Skeletal muscle tissue (tissue), 4 donors: ENCODE results near the gene FLT1. TPM values are rescaled to one million over a fixed set of nuclear protein-coding genes. Genes with fewer than 3 reads are reported as not detected.

Source experiments
- H3K27ac ChIP-seq: one replicate; pipeline ENCODE4 v1.7.0; 2013; ENCODE audit warnings: mild to moderate bottlenecking, low read depth, low read length, inconsistent platforms
- H3K27me3 ChIP-seq, 3 donors: one replicate each; pipeline ENCODE4 v1.7.0; 2013; ENCODE audit warnings: low read length in 3 of 3; ENCODE audit not compliant: control insufficient read depth in 3 of 3, insufficient read depth in 3 of 3
- H3K36me3 ChIP-seq, 3 donors: one replicate each; pipeline ENCODE4 v1.7.0; 2013; ENCODE audit warnings: low read length in 3 of 3; ENCODE audit not compliant: control insufficient read depth in 3 of 3, insufficient read depth in 3 of 3
- H3K4me1 ChIP-seq, 3 donors: one replicate each; pipeline ENCODE4 v1.7.0; 2013; ENCODE audit warnings: low read length in 3 of 3, mild to moderate bottlenecking in 3 of 3; ENCODE audit not compliant: control insufficient read depth in 3 of 3, insufficient read depth in 3 of 3
- H3K4me3 ChIP-seq, 3 donors: one replicate each; pipeline ENCODE4 v1.7.0; 2013; ENCODE audit warnings: low read length in 3 of 3
- H3K9ac ChIP-seq, 3 donors: one replicate each; pipeline ENCODE4 v1.7.0; 2013; ENCODE audit warnings: low read length in 3 of 3, mild to moderate bottlenecking in 3 of 3, moderate library complexity in 2 of 3, low read depth in 1 of 3
- H3K9me3 ChIP-seq, 3 donors: one replicate each; pipeline ENCODE4 v1.7.0; 2013; ENCODE audit warnings: low read length in 3 of 3; ENCODE audit not compliant: control insufficient read depth in 3 of 3
- total RNA-seq: library from RNA; depleted of rRNA; stranded (reverse); fragments of >200 nt; gene quantifications from one replicate; pipeline ENCODE4 v1.2.3, GENCODE V29; 2014
- donor health status: Osteomylitis.

Gene FLT1
- total RNA-seq, 1 donor from 2014 or later = 13.0 TPM

DNA sequence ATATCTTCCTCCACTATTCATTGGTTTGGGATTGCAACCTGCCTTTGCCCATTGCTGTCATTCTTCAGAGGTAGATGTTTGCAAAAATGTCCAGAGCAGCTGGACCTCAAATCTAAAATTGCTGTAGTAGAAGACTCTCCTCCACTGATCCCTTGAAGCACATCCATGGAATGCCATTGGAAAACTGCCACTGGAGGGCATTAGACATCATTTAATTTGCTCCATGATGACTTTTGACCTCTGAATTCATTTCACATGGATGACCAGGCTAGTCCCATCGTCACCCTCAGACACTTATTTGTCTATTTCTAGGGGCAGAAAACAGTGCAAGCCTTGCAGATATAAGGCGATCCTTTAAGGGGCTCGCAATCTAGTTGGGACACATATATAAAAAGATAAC is 33.9 kb upstream of the FLT1 start:
- Histone ChIP-seq H3K4me1 (peaks cover 3 to 7% (median 5%) of the 10 kb centered on the region in 3 donors), H3K27me3 (peaks cover 25 to 37% (median 28%) of the 10 kb centered on the region in 3 donors), H3K9ac (no peak overlapping the region), H3K27ac (no peak overlapping the region), H3K36me3 (no peaks in the 10 kb centered on the region), H3K9me3 (no peaks in the 10 kb centered on the region), H3K4me3 (no peak overlapping the region)

DNA sequence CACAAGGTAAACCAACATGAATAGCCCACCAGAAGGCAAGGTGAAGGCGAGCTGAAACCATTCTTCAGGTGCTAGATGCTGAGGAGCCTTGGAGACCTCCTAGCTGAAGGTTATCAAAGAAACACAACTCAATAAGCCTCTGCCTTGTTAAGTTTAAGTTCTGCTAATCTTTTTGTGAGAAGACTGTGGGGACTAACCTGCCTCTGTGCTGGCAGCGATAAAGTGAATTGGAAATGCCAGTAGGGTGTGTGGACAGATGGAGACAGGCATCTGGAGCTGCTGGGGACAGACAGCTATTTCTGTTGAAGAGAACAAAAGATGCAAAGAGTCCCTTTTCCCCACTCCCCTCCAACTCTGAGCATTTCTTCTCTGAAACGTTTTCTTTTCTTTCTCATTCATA is 33.5 kb upstream of the FLT1 start:
- Histone ChIP-seq H3K9ac (no peak overlapping the region), H3K4me1 (peaks cover 3 to 7% (median 5%) of the 10 kb centered on the region in 3 donors), H3K4me3 (no peak overlapping the region), H3K27ac (no peak overlapping the region), H3K36me3 (no peaks in the 10 kb centered on the region), H3K27me3 (peaks cover 21 to 32% (median 26%) of the 10 kb centered on the region in 3 donors), H3K9me3 (no peaks in the 10 kb centered on the region)

DNA sequence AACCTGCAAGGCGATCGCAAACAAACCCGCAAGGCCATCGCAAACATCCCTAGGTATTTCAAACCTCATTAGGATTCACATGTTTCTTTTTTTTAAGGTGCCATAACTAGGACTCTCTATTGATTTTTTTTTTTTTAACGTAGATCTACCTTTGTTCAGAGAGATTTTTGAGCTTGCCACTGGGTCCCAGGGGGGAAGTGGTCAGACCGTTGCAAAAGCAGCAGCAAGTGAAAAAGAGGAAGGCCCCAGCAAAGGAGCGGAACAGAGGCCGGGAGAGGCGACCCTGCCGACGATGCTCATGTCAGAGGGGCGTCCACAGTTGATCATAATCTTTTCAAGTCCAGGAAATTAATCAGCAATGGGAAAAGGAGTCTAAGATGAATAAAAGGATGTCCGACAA is 32.7 kb upstream of the FLT1 start:
- Histone ChIP-seq H3K9me3 (no peaks in the 10 kb centered on the region), H3K4me1 (peaks cover 3 to 7% (median 5%) of the 10 kb centered on the region in 3 donors), H3K9ac (no peak overlapping the region), H3K36me3 (no peaks in the 10 kb centered on the region), H3K27ac (no peak overlapping the region), H3K27me3 (peaks cover 18 to 25% (median 21%) of the 10 kb centered on the region in 3 donors), H3K4me3 (no peak overlapping the region)

DNA sequence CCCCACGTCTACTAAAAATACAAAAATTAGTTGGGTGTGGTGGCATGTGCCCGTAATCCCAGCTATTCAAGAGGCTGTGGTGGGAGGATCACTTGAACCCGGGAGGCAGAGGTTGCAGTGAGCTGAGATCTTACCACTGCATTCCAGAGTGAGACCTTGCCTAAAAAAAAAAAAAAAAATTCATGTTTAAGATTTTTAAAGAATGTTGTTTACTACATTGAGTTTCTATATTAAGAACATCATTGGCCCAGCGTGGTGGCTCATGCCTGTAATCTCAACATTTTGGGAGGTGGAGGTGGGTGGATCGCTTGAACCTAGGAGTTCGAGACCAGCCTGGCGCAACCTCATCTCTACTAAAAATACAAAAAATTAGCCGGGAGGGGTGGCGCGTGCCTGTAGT is 31.9 kb upstream of the FLT1 start:
- H3K27ac ChIP-seq = no peak overlapping the region
- no peak overlapping the region for H3K4me3 ChIP-seq
- no peaks in the 10 kb centered on the region for H3K9me3 ChIP-seq
- H3K36me3 ChIP-seq = no peaks in the 10 kb centered on the region
- H3K27me3 ChIP-seq = peaks cover 16 to 20% (median 18%) of the 10 kb centered on the region in 3 donors
- H3K9ac ChIP-seq = no peak overlapping the region
- peaks cover 3 to 7% (median 5%) of the 10 kb centered on the region in 3 donors for H3K4me1 ChIP-seq

DNA sequence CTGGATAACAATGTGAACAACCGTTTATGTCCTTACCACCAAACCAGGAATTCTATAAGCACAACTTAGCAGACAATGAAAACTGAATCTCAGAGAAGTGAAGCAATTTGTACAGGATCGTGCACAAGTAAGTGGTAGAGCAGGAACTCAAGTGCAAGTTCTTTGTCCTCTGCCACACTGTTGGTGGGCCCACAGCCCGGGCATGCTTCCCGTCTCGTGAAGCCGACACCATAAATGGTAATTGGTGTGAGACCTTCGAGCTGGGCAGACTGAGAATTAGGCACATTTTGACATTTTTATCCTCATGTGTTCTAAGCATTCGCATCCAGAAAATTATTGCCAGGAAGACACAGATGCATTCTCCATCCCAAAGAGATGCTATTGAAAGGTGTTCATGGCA is 27.9 kb upstream of the FLT1 start:
- Histone ChIP-seq H3K9me3 (no peaks in the 10 kb centered on the region), H3K4me1 (no peaks in the 10 kb centered on the region), H3K4me3 (no peak overlapping the region), H3K27me3 (peaks cover 0 to 2% (median 2%) of the 10 kb centered on the region in 3 donors), H3K36me3 (no peaks in the 10 kb centered on the region), H3K27ac (no peak overlapping the region), H3K9ac (no peak overlapping the region)

DNA sequence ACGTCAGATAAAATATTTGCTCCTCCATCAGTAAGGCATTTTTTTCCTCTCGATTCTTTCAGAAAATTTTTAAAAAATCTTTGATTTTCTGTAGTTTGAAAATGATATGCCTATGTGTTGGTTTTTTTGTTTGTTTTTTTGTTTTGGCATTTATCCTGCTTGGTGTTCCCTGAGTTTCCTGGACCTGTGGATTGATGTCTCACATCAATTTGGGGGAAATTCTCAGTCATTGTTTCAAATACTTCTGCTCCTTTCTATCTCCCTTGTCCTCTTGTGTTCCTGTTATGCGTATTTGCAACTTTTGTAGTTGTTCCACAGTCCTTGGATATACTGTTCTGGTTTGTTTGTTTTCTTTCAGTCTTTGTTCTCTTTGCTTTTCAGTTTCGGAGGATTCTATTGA is 18.8 kb upstream of the FLT1 start:
- Histone ChIP-seq H3K36me3 (no peaks in the 10 kb centered on the region), H3K27ac (no peak overlapping the region), H3K27me3 (peaks cover 0 to 2% (median 2%) of the 10 kb centered on the region in 3 donors), H3K9me3 (no peaks in the 10 kb centered on the region), H3K4me1 (no peaks in the 10 kb centered on the region), H3K4me3 (no peak overlapping the region), H3K9ac (no peak overlapping the region)

DNA sequence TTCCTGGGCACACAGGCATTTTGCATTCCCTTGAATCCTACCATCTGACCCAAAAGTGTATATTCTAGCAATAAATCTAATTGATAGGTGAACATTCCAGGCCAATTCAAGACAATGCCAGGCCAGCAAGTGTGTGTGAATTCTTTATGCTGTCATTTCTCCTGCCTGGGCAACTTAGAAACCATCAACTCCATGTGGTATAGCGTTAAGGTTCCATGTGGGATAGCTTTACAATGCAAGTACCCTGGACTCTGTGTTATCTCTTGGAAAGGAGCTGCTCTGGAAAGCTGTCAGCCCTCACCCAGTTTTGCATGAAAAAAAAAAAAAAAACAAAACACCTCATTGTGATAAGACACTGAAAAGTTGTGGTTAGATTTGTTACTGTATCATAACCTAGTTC is 15.6 kb upstream of the FLT1 start:
- no peak overlapping the region for H3K9ac ChIP-seq
- no peak overlapping the region for H3K27ac ChIP-seq
- no peaks in the 10 kb centered on the region for H3K4me1 ChIP-seq
- H3K4me3 ChIP-seq = no peak overlapping the region
- H3K27me3 ChIP-seq = peaks cover 0 to 2% (median 2%) of the 10 kb centered on the region in 3 donors
- no peaks in the 10 kb centered on the region for H3K36me3 ChIP-seq
- no peaks in the 10 kb centered on the region for H3K9me3 ChIP-seq

DNA sequence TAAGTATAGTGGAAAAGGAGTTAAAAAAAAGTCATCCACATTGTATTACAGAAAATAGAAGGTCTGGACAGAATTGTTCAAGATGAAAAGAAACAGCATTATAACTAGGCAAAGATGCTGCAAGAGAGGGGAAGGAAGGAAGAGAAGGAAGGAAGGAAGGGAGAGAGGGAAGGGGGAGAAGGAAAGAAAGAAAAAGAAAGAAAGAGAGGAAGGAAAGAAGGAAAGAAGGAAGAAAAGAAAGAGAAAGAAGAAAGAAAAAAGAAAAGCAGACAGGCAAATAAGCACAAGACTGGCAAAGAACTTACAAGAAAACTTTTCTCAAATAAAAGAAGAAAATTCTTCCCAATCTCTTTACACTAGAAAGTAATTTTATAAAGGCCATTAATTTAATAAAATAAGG is 15.1 kb upstream of the FLT1 start:
- H3K27ac ChIP-seq = no peak overlapping the region
- no peaks in the 10 kb centered on the region for H3K4me1 ChIP-seq
- H3K9me3 ChIP-seq = no peaks in the 10 kb centered on the region
- no peak overlapping the region for H3K9ac ChIP-seq
- H3K27me3 ChIP-seq = no peaks in the 10 kb centered on the region
- no peak overlapping the region for H3K4me3 ChIP-seq
- no peaks in the 10 kb centered on the region for H3K36me3 ChIP-seq

DNA sequence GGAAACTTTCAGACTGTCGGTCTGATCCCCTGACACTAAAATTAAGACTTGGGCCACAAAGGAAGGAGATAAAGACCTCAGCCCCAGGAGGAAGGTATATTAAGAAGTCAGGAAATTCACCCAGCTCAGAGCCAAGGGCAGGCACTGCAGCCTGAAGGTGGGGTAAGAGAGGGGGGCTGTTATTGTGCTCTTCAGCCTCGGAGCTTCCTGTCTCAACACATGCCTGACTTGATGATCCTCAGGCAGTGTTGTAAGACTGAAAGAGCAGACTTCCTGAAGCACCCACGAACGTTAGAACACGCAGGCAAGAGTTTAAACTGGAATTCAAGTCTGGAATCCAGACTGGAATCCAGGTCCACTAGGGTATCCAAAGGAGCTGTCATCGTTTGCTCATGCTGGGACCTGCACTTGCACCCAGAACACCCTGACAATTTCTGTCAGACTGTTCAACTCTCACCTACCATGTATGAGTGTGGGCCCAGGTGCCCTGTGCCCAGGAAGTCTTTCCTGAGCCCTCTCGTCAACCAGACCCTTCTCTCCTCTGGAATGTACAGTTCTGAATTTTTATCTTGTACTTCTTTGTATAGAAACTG is 10.7 kb upstream of the FLT1 start:
- H3K27me3 ChIP-seq = no peaks in the 10 kb centered on the region
- no peak overlapping the region for H3K27ac ChIP-seq
- H3K36me3 ChIP-seq = no peaks in the 10 kb centered on the region
- H3K4me1 ChIP-seq = no peaks in the 10 kb centered on the region
- H3K9me3 ChIP-seq = no peaks in the 10 kb centered on the region
- H3K9ac ChIP-seq = no peak overlapping the region
- no peak overlapping the region for H3K4me3 ChIP-seq

DNA sequence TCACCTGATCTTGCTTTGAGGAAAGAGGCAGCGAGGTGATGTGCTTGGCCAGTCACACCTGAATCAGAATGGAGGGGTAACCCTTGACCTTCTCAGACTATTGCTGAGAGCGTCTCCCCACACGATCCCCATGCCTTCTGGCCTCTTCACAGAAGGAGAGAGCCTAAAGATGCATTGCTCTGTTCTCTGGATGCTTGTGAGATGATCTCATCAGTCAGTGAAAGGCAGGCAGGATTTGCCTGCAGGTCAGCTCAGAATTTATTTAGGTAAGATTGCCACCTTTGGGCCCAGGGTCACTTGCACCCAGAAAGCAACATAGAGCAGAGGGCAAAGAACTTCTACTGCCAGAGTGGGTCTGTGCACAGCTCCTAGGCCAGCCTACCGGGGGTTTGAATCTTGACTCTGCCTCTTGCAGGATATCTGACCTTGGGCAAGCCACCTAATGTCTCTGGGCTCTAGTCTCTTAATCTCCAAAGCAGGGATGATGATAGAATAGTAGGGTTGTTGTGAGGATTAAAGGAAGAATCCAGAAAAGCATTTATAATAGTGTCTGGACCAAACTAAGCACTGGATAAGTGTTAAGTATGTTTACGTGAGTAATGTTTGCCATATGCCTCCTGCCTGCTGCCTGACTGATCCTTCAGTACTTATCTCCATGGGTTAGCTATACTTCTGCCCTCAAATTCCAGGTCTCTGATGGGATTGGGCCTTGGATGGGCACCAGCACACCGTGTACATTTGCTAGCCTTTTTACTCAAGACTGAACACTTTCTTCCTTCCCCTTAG is 8.4 kb upstream of the FLT1 start:
- H3K27ac ChIP-seq = no peak overlapping the region
- H3K4me3 ChIP-seq = no peak overlapping the region
- no peaks in the 10 kb centered on the region for H3K9me3 ChIP-seq
- peaks cover 0 to 2% (median under 1%) of the 10 kb centered on the region in 3 donors for H3K27me3 ChIP-seq
- H3K4me1 ChIP-seq = no peaks in the 10 kb centered on the region
- no peaks in the 10 kb centered on the region for H3K36me3 ChIP-seq
- H3K9ac ChIP-seq = no peak overlapping the region
